LNCAP (cell line): ENCODE results near the gene PRDM15.

ENCODE experiments used
- TF ChIP-seq, protein P1 (sequence below): fragments of 450-650 bp; IDR thresholded peaks from 2 replicates; pipeline ENCODE4 v1.5.1; 2017; ENCODE audit warnings: mild to moderate bottlenecking

Gene PRDM15

DNA sequence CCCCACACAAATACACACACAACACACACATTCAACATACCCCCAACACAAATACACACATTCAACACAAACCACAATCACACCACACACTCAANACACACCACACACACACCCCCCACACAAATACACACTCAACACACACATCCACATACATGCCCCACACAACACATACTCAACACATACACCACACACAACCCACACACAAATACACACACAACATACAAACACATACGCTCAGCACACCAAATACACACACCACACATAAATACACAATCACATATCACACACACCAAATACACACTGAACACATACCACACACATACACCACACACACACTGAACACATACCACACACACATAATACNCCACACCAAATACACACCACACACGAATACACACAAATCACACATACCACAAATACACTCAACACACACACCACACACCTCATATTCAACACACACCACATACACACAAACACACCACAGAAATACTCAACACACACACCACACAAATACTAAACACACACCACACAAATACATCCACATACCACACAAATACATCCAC is 48.9 kb downstream of the PRDM15 start:
- TF ChIP-seq, protein P1, sequence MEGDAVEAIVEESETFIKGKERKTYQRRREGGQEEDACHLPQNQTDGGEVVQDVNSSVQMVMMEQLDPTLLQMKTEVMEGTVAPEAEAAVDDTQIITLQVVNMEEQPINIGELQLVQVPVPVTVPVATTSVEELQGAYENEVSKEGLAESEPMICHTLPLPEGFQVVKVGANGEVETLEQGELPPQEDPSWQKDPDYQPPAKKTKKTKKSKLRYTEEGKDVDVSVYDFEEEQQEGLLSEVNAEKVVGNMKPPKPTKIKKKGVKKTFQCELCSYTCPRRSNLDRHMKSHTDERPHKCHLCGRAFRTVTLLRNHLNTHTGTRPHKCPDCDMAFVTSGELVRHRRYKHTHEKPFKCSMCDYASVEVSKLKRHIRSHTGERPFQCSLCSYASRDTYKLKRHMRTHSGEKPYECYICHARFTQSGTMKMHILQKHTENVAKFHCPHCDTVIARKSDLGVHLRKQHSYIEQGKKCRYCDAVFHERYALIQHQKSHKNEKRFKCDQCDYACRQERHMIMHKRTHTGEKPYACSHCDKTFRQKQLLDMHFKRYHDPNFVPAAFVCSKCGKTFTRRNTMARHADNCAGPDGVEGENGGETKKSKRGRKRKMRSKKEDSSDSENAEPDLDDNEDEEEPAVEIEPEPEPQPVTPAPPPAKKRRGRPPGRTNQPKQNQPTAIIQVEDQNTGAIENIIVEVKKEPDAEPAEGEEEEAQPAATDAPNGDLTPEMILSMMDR = no peak

DNA sequence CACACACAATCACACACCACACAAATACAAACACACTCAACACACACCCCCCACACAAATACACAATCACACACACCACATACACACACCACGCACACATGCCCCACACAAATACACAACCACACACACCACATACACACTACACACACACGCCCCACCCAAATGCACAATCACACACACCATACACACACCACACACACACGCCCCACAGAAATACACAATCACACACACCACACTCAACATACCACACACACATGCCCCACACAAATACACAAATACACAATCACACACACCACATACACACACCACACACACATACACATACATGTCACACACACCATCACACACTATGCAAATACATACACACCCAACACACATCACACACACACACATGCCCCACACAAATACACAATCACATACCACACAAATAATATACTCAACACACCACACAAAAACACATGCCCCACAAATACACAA is 50.2 kb downstream of the PRDM15 start:
- TF ChIP-seq, protein P1 = no peak

DNA sequence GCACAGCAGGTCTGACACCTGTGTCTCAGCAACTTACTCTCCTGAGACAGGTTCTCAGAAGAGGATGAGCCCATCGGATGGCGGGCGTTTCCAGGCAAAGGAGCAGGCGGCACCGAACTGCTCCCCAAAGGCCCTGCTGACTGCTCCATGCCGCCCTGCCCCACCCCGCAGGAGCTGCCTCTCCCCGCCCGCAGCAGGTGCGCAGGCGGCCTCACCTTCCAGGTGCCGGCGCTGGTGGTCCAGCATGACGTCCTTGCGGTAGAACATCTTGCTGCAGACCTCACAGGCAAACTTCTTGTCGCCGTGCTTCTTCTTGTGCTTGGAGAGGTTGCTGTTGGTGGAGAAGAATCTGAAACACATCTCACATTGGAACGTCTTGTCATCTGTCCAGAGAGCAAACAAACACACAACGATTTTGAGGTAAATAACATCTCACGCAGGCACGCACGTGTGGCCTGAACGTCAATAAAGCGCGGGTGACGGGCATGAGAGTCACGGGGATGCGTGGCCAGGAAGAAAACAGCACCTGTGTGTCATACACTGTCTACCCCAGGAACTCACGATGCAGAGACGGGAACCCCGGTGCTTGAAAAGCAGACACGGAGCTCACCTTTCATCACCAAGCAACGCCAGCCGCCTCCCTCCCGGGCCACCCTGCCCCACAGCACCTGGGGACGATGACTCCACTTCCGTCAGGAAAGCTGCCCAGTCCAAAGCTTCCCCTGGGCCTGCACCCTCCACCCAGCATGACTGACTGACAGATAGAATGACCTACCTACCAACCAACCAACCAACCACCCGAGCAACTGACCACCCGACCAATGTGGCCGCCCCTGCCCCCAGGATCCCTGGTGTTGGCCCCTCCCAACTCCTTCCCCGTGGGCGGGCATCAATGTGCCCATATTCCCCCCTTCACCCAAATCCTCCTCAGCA is 50.9 kb downstream of the PRDM15 start:
- TF ChIP-seq, protein P1 = no peak

DNA sequence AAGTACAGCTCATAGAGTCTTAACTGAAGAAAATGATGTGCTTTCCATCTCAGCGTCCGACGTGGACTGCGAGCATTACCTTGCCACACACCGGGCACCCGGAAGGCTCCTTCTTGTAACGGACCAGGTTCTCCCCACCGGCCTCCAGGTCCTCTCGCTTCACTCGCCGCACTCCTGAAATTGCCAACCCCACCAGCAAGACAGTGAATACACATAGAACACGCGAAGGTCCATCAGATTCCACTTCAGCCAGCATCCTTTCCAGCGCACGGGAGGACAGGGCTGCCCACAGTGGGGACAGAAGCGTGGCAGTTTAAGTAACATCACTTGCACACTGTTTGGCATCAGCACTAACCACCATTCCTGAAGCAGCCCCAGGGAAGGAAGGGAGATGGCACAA is 53.3 kb downstream of the PRDM15 start:
- TF ChIP-seq, protein P1 = no peak

DNA sequence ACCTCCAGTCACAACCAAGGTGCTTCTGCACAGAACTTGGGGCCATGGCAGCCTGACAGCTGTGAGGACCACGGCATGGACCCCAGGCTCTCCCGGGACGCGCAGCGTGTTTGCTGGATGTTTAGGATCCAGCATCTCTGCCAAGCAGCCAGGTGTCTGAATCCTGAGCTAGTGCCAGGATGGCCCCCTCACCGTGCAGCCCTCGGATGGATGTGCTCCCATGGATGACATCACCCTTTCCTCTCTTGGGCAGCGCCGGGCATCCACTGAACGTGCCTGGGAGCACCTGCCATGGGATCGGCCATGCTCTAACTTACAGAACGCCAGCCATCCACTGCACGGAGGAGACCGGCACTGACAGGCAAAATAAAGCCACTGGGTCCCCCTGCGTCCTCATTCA is 53.9 kb downstream of the PRDM15 start:
- TF ChIP-seq, protein P1 = no peak

DNA sequence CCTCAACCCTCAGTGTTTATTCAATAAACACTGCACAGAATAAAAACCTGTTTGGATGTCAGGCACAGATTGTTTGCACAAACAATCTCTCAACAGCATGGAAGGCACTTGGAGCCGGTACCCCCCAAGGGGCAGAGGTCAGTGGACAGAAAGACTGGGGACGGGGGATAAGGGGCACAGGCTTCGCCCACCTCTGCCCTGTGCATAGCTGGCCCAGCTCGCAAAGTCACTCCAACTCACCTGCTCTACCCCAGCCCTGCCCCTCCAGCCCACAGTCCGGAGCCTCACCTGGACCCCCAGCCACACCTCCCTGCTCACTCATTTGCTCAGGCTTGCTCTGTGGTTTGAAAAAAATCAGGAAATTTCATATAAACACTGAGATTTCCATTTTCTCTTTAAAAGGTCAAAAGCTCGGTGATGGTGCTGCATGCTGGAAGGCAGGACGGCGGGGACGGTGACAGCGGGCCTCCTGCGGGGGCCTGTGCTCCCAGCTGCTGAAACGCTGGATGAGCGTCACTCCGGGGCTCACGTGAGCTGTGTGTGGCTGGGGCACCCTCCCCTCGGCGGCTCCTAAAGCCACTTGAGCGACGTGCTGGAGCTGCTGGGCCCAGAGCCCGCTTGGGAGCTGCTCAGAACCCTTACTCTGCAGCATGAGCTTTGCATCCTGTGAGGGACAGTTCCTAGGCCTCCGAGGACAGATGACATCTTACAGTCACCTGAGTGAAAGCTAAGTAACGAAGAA is 54.5 kb downstream of the PRDM15 start:
- TF ChIP-seq, protein P1 = no peak

DNA sequence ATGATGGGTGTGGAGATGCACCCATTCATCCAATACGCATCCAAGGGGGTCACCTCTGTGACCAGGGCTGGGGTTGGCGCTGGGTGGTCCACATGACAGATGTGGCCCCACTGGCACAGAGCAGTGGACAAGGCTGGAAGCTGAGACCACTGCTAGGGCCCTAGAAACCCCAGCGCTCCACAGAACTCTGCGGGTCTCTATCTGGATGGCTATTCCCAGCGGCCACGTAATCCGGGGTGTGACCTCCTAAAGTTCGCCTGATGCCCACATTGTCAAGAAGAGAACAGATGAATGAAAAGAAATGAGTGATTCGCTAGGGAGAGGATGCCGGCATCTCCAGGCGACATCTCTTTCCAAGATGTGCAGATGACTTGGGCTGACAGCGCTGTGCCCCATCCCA is 55.2 kb downstream of the PRDM15 start:
- TF ChIP-seq, protein P1 = no peak
